Stimulated activated CD8-positive, alpha-beta memory T cell treated with anti-CD3 and anti-CD28 coated beads, Interleukin-15, amount 100 ng/mL, for 48 hours (primary cell): Measurements from ENCODE around the gene OR52A1.
"Not testable (repeated sequence)": the region's sequence is repeated elsewhere in the genome, so short reads cannot be mapped to it uniquely, and the experiment has no call there.

ENCODE experiments used
- DNase-seq, 2 donors: peaks; one replicate each; pipeline ENCODE4 v3.0.0-alpha.2; 2020; ENCODE audit warnings: low read depth in 2 of 2

Gene OR52A1

GRCh38 chr11:5154657-5155056, at the start of gene OR52A1:
TSS of gene OR52A1 (minus strand) at chr11:5154757. CDS start at chr11:5152369, 2,388 bp downstream.
- DNase-seq = no peak

GRCh38 chr11:5203366-5203765, 48.8 kb upstream of the OR52A1 start:
- no peak for DNase-seq

GRCh38 chr11:5200582-5200981, 46.0 kb upstream of the OR52A1 start, which contains the start of gene OR51V1:
TSS of gene OR51V1 (minus strand) at chr11:5200682. CDS start at chr11:5200682, 0 bp downstream.
- DNase-seq = no peak

- DNase-seq = no peak
Measured at GRCh38 chr11:5198285-5198684, 43.7 kb upstream of the OR52A1 start.

GRCh38 chr11:5197536-5197935, 43.0 kb upstream of the OR52A1 start:
- no peak for DNase-seq

GRCh38 chr11:5196731-5197130, 42.2 kb upstream of the OR52A1 start:
- DNase-seq = no peak

- DNase-seq = no peak
Measured at GRCh38 chr11:5196067-5196466, 41.5 kb upstream of the OR52A1 start.

- no peak for DNase-seq
Measured at GRCh38 chr11:5192738-5193137, 38.2 kb upstream of the OR52A1 start.

GRCh38 chr11:5188201-5188600, 33.6 kb upstream of the OR52A1 start:
- DNase-seq = no peak

- no peak for DNase-seq
Measured at GRCh38 chr11:5178046-5178837, 23.7 kb upstream of the OR52A1 start.

- DNase-seq = no peak
Measured at GRCh38 chr11:5174934-5175333, 20.4 kb upstream of the OR52A1 start.

- no peak for DNase-seq
Measured at GRCh38 chr11:5171856-5172255, 17.3 kb upstream of the OR52A1 start.

GRCh38 chr11:5165898-5166297, 11.3 kb upstream of the OR52A1 start:
- DNase-seq = not testable (repeated sequence)

- DNase-seq = not testable (repeated sequence)
Measured at GRCh38 chr11:5164807-5165206, 10.2 kb upstream of the OR52A1 start.

GRCh38 chr11:5161045-5161444, 6.5 kb upstream of the OR52A1 start:
- DNase-seq = not testable (repeated sequence)

GRCh38 chr11:5160217-5160616, 5.7 kb upstream of the OR52A1 start:
- DNase-seq = not testable (repeated sequence)

GRCh38 chr11:5159806-5160205, 5.2 kb upstream of the OR52A1 start:
- no peak for DNase-seq

- DNase-seq = no peak
Measured at GRCh38 chr11:5153574-5154431, 754 bp downstream of the OR52A1 start.

- DNase-seq = no peak
Measured at GRCh38 chr11:5151713-5152153, 2.8 kb downstream of the OR52A1 start.

GRCh38 chr11:5144206-5144605, 10.4 kb downstream of the OR52A1 start:
- not testable (repeated sequence) for DNase-seq

- no peak for DNase-seq
Measured at GRCh38 chr11:5137996-5138395, 16.6 kb downstream of the OR52A1 start, which contains the start of gene OR52A5. TSS of gene OR52A5 (minus strand) at chr11:5138356. CDS start at chr11:5132642, 5,714 bp downstream.

- no peak for DNase-seq
Measured at GRCh38 chr11:5137014-5137413, 17.5 kb downstream of the OR52A1 start.
